Activated CD8-positive, alpha-beta memory T cell treated with anti-CD3 and anti-CD28 coated beads, Interleukin-2, amount 50 U/mL, for 1 hour (primary cell): ENCODE results near the gene USP36.
"Not testable (repeated sequence)": the region's sequence is repeated elsewhere in the genome, so short reads cannot be mapped to it uniquely, and the experiment has no call there.

Experiments
- DNase-seq: peaks from one replicate; pipeline ENCODE4 v3.0.0-alpha.2; 2020; ENCODE audit errors: extremely low read depth

USP36 gene

GRCh38 chr17:78840780-78841611, at the start of gene USP36:
USP36 (minus strand) TSS chr17:78840814; CDS start chr17:78836363, 4,451 bp downstream.
- peak; percentile 99 for DNase-seq

GRCh38 chr17:78890096-78890495, 49.5 kb upstream of the USP36 start:
- not testable (repeated sequence) for DNase-seq

- DNase-seq, result no peak
Observed at GRCh38 chr17:78889531-78889930, 48.9 kb upstream of the USP36 start.

- no peak for DNase-seq
Observed at GRCh38 chr17:78888941-78889518, 48.4 kb upstream of the USP36 start.

GRCh38 chr17:78886954-78887353, 46.3 kb upstream of the USP36 start:
- DNase-seq, result no peak

GRCh38 chr17:78885956-78886355, 45.3 kb upstream of the USP36 start:
- DNase-seq, result no peak

GRCh38 chr17:78884876-78885667, 44.5 kb upstream of the USP36 start:
- DNase-seq, result no peak

GRCh38 chr17:78884148-78884825, 43.7 kb upstream of the USP36 start:
- no peak for DNase-seq

- no peak for DNase-seq
Observed at GRCh38 chr17:78883533-78884131, 43.0 kb upstream of the USP36 start.

- no peak for DNase-seq
Observed at GRCh38 chr17:78883089-78883532, 42.5 kb upstream of the USP36 start.

GRCh38 chr17:78882540-78883088, 42.0 kb upstream of the USP36 start:
- no peak for DNase-seq

- no peak for DNase-seq
Observed at GRCh38 chr17:78879635-78880186, 39.1 kb upstream of the USP36 start.

GRCh38 chr17:78878871-78879527, 38.4 kb upstream of the USP36 start:
- no peak for DNase-seq

- no peak for DNase-seq
Observed at GRCh38 chr17:78878261-78878660, 37.6 kb upstream of the USP36 start.

- not testable (repeated sequence) for DNase-seq
Observed at GRCh38 chr17:78876954-78877517, 36.4 kb upstream of the USP36 start.

GRCh38 chr17:78876094-78876597, 35.5 kb upstream of the USP36 start:
- no peak for DNase-seq

GRCh38 chr17:78875363-78876093, 34.9 kb upstream of the USP36 start:
- DNase-seq, result no peak

GRCh38 chr17:78873519-78874340, 33.1 kb upstream of the USP36 start:
- DNase-seq, result no peak
